Non-pigmented ciliary epithelial cell (primary cell): ENCODE data around the gene MYO9A.
A peak's percentile ranks its signal among the peaks of the same experiment; 100 is the strongest.

ENCODE experiments used
- DNase-seq: peaks from one replicate; pipeline ENCODE4 v3.0.0-alpha.2; 2010; ENCODE audit warnings: low read depth

Gene MYO9A

GRCh38 chr15:71782422-71783165 is 335.4 kb downstream of the MYO9A start:
- no peak for DNase-seq

GRCh38 chr15:71781965-71782265 is 336.0 kb downstream of the MYO9A start:
- no peak for DNase-seq

- peak; percentile 59 for DNase-seq
Measured at GRCh38 chr15:71781179-71781964, 336.6 kb downstream of the MYO9A start.

GRCh38 chr15:71780115-71780976 is 337.6 kb downstream of the MYO9A start:
- no peak for DNase-seq

- DNase-seq: no peak
Measured at GRCh38 chr15:71779073-71779797, 338.7 kb downstream of the MYO9A start.

- DNase-seq: no peak
Measured at GRCh38 chr15:71777216-71777943, 340.6 kb downstream of the MYO9A start.

GRCh38 chr15:71776304-71776703 is 341.6 kb downstream of the MYO9A start:
- DNase-seq: no peak

- no peak for DNase-seq
Measured at GRCh38 chr15:71775856-71776255, 342.1 kb downstream of the MYO9A start.

- DNase-seq: no peak
Measured at GRCh38 chr15:71773206-71773859, 344.6 kb downstream of the MYO9A start.
